NCI-H345 (cell line): Measurements from ENCODE around the gene MRPS26.
"Not testable (repeated sequence)": the region's sequence is repeated elsewhere in the genome, so short reads cannot be mapped to it uniquely, and the experiment has no call there.

Experiments used
- DNase-seq: peaks from one replicate; lab custom pipeline; 2025; lab: John Stamatoyannopoulos, UW

The MRPS26 gene

DNA sequence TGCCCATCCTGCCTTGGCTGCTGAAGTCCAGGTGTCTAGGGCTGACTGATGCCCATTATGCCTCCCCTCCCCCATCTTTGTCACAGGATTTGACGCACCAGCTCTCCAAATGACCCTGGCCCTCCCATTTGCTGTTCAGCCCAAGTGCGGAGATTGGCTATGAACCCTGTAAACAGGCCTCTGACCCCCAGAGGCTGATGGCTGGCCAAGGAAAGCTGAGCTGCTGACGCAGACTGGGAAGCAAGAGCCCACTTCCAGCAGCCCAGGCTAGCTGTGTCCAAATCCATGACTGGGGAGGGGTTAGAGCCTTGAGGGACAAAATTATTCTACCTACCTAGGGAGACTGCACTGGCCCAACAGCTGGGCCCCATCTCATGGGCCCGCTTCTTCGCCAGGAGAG lies 3.2 kb upstream of the MRPS26 start:
- DNase-seq, result no peak

DNA sequence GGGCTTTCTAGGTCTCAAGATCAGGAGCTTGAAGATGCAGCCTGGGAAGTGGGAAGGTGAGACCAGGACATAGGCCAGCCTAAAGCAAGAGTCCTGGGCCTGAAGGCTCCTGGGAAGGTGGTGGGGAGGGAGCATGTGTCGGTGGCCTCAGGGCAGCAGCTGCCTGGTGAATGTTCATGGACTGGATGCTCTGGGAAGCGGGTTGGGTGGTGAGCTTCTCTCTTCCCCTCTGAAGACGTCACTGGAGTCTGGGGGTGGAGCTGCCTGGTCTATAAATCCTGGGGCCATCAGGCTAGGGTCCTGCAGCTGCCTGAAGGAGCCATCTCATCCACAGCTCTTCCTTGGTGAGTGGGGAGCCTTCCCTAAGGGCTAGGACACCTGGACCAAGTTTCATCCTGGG lies 2.5 kb upstream of the MRPS26 start, which contains the start of gene GNRH2:
Gene GNRH2, plus strand, starts transcription at position 301 of the 400 bp plus-strand sequence. CDS start 793 bp downstream, outside the sequence.
- DNase-seq, result no peak

DNA sequence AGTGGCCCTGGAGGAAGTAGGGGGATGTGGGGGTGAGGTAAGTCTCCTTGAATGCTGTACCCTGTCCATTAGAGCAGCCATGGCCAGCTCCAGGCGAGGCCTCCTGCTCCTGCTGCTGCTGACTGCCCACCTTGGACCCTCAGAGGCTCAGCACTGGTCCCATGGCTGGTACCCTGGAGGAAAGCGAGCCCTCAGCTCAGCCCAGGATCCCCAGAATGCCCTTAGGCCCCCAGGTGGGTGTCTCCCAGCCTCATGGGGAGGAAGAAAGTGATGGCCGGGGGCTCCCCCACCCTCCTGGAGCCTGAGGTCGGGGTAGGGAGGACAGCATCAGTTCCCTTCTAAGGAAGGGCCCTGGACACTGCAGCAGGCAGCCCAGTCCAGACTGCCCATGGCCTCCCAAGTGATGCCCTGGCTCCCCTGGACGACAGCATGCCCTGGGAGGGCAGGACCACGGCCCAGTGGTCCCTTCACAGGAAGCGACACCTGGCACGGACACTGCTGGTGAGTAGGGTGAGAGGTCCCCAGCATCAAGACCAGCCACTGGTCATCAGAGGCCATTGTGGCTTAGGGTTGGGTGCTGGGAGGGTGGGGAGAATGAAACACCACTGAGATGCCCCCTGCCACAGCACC lies 1.4 kb upstream of the MRPS26 start:
- DNase-seq, result no peak

DNA sequence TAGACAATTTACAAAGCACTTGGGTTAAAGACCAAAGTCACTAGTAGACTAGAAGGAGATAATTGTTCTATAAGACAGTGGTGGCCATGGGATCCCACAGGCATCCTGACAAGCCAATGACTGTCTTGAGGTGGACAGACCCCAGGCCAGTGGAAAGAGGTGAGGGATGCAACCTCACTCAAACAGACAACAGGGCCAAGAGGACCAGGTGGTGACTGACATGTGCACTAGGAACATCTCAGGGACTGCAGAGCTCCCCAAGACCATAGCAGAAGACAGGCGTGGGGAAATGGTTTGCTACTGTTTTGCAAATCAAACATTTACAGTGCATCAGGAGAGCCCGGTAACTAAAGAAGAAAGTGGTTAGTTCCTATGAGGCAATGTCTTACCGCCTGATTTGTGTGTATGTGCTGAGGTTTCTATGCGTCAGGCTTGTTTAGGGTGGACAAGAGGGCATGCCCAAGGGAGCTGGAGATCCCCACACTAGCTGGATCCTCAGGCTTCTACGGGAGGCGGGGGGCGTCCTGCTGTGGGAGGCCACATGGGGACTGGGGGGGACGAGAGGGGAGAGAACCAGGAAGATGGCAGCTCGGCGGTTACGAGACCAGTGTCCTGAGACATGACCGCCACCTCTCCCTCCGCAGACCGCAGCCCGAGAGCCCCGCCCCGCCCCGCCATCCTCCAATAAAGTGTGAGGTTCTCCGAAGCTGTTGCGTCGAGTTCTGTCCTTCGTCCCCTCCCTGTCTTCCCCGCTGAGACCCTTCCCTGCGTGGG lies 623 bp upstream of the MRPS26 start:
- peak; percentile 82 for DNase-seq

DNA sequence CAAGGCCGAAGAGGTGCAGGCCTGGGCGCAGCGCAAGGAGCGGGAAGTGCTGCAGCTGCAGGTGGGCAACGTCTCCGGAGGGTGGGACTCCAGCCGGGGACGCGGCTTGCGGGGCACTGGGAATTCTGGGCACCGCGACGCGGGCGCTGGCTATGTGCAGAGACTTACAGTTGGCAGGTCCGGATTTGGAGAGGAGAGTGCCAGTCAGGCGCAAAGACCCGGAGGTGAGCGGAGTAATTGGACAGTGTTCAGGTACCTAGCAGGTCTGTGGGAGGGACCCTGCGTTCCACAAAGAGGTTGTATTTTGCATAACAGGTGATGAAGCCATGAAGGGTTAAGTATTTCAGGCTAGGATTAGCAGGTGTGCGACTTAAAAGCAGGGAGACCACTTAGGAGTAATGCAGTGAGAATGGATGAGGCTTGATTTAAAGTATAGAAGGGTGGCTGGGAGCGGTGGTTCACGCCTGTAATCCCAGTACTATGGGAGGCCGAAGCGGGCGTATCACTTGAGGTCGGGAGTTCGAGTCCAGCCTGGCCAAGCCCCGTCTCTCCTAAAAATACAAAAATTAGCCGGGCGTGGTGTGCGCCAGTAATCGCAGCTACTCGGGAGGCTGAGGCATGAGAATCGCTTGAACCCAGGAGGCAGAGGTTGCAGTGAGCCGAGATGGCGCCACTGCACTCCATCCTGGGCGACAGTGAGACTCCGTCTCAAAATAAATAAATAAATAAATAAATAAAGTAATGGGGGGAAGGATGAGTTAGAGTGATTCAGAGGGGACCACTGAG lies 1.0 kb downstream of the MRPS26 start:
- peak; percentile 86 for DNase-seq

DNA sequence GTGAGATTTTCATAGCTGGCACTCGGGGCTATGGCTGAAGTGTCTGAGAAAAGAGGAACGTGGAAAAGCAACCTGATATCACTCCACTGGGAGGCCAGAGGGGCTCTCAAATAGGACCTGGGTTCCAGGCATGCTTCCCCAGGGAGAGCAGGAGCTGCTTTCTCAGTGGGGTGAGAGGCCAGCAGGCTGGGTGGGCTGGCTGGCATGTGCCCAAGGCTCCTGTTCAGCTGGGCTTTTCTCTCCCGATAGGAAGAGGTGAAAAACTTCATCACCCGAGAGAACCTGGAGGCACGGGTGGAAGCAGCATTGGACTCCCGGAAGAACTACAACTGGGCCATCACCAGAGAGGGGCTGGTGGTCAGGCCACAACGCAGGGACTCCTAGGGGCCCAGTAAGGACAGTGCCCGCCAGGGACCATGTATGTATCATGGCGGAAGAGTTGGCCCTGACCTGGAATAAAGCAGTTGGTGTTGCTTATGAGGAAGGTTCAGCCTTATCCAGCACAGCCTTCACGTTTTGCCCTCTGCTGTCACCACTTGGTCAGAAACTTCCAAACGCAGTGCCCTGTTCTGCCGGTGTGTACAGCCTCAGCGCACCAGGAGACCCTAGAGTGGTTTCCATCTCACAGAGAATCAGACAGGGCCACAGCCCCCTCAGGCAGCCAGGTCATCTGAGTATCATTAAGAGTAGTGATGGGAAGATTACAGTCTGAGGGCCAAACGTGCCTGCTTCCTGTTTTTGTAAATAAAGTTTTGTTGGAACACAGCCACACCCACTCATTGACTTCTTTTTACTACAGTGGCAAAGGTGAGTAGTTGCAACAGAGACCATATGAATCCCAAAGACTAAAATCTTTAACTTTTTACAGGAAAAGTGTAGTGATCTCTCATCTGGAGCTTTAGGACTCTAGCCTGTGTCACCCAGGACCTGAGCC lies 1.9 kb downstream of the MRPS26 start:
- DNase-seq, result no peak

DNA sequence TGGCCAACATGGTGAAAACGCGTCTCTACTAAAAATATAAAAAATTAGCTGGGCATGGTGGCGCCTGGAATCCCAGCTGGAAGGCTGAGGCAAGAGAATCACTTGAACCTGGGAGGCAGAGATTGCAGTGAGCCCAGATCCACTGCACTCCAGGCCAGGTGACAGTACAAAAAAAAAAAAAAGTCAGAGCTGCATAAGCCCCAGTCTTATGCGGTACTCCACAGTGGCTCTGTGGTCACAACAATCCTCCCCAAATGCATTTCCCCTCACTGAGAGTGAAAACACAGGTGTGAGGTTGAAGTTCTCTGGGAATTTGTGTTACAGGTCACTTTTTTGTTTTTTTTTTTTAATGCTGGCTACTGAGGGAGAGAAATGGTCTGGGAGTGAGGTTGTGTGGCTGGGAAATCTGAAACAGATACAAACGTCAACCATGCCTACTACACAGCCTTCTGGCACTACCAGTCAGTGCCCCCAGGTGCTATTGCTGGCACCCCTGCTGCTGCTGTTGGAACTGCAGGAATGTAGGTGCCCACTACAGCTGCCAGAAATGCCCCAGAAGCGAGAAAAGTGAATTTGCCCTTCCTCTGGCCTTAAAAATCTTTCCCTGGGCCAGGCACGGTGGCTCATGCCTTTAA lies 5.7 kb downstream of the MRPS26 start:
- no peak for DNase-seq

DNA sequence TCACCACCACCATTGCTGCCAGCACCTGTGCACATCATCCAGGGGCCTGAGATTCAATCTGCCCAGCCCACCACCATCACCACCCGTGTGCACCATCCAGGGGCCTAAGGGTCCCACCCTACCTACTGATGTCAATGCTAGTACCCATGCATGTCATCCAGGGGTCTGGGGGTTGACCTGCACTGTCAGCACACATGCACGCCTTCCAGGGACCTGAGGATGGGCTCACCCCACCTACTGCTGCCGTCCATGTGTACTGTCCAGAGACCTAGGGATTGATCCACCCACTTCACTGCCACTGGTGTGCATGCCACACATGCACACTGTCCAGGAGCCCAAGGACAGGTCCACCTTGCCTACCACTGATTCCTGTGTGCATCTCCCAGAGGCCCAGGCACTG lies 13.6 kb downstream of the MRPS26 start:
- no peak for DNase-seq

DNA sequence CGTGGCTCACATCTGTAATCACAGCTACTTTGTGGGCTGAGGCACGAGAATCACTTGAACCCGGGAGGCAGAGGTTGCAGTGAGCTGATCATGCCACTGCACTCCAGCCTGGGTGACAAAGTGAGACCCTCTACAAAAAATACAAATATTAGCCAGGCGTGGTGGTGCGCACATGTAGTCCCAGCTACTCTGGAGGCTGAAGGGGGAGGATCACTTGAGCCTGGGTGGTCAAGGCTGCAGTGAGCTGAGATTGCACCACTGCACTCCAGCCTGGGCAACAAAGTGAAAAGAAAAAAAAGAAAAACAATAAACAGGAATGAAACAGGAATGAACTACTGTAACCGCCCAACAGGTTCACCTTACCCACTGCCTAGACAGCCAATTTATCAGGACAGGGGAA lies 18.3 kb downstream of the MRPS26 start:
- not testable (repeated sequence) for DNase-seq

DNA sequence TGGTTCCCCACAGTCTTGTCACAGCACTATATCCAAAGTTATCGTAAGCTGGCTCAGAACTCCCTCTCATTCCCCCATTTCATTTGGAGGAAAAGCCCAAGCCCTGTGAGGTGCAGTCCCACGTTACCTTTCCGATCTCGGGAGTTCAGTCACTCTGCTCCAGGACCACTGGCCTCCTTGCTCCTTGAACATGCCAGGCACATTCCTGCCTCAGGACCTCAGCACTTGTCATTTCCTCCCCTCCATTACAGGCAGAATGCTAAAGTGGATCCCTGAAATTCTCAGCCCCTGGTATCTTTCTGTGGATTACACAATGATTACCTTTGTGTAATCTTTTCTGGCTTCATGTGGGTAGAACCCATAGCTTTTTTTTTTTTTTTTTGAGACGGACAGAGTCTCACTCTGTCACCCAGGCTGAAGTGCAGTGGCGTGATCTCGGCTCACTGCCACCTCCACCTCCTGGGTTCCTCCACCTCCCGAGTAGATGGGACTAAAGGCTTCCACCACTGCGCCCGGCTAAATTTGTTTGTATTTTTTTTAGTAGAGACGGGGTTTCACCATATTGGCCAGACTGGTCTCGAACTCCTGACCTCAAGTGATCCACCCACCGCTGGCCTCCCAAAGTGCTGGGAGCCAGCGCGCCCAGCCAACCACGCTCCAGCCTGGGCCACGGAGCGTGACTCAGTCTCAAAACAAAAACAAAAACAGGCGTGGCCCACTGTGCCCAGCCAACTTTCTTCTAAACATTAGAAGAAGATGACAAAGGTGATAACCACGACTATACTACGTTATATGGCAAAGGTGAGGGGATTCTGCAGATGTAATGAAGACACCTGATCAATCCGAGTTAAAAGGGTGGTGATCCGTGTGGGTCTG lies 21.5 kb downstream of the MRPS26 start:
- DNase-seq, result no peak

DNA sequence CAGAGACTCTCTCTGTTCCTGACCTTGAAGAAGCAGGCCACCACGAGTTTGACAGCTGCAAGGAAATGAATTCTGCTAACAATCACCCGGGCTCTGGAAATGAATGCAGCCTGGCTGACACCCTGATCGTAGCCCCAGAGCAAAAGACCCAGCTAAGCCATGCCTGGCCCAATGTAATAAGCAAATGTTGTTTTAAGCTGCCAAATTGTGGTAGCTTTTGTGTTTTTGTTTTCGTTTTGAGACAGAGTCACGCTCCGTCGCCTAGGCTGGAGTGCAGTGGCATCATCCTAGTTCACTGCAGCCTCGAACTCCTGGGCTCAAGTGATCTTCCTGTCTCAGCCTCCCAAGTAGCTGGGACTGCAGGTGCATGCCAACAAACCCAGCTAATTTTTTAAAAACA lies 22.2 kb downstream of the MRPS26 start:
- peak; percentile 36 for DNase-seq

DNA sequence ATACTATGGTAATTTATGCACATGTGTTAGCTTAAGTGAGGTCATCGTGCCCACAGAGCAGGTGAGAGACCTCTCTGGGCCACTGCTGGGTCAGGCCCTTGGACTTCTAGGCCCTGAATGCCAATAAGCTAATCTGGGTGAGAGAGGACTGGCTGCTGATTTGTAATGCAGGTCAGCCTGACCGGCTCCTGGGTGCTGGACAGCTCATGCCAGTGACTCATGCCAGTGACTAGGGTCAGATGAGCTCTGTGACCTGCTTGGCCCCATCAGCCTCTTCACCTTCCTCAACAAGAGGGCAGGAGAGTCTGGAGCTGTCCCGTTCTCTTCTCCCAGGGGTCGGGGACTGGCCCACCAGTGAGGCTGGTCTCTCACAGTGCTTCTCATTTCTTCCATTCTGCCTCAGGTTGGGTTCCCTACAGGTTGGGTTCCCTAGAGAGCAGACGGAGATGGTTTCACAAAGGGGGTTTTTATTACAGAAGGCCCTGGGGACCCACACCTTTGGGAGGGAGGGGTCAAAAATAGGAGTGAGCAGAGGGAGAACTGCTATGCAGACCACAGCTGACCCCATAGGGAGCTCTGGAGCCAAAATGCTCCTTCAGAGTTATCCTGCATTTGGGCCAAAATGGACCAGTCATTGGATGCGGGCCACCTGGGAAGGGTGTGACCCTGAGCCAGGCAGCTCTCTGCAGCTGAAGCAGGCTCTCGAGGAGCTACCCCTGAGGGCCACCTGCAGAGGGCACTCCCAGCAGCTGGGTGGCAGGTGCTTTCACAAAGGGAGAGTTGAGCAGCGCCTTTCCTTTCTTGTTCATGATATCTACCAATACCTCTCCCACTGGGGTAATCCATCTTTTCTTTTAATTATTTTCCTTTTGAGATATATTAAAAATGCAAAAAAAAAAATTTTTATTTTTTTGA lies 23.4 kb downstream of the MRPS26 start:
- DNase-seq, result peak; percentile 93

DNA sequence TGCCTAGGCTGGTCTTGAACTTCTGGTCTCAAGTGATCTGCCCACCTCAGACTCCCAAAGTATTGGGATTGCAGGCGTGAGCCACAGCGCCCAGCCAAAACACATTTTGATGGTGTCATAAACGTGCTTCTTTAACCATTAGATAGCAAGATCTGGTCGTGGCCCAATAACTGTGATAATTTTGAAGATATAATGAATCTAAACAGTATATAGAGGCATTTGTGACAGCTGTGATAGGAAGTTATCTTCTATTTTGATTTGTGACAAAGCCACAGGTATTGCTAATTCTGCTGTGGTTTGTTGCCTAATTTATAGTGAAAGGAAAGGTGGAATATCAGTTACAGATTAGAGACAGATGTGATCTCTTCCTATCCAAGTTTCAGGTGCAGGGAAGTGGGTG lies 24.9 kb downstream of the MRPS26 start:
- no peak for DNase-seq

DNA sequence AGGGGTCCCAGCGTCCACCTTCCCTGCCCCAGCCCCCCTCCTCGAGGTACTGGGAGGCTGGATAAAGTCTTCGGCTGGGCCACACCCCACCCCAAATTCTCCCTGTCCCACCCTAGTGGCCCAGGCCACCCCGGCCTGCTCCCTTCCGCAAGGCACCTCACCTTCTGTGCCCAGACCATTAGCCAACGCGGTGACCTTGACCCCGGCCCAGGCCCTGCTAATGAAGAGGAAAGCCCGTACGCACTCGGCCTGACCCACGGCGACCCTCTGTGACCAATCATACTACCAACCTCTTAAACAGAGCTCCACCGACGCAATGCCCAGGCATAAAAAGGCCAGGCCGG lies 25.4 kb downstream of the MRPS26 start:
- DNase-seq, result no peak

DNA sequence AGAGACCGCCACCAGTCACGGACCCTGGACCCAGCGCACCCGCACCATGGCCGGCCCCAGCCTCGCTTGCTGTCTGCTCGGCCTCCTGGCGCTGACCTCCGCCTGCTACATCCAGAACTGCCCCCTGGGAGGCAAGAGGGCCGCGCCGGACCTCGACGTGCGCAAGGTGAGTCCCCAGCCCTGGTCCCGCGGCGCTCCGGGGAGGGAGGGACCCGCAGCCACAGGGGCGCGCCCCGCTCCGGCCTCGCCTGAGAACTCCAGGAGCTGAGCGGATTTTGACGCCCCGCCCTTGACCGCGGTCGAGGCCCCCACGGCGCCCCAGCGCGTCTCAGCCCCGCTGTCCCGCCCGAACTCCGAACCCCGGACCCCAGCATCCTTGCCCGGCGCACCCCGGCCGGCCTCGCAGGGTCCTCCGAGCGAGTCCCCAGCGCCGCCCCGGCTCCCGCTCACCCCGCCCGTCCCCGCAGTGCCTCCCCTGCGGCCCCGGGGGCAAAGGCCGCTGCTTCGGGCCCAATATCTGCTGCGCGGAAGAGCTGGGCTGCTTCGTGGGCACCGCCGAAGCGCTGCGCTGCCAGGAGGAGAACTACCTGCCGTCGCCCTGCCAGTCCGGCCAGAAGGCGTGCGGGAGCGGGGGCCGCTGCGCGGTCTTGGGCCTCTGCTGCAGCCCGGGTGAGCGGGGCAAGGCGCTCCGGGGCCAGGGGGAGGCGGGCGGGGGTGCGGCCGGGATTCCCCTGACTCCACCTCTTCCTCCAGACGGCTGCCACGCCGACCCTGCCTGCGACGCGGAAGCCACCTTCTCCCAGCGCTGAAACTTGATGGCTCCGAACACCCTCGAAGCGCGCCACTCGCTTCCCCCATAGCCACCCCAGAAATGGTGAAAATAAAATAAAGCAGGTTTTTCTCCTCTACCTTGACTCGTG lies 26.0 kb downstream of the MRPS26 start, which contains the start of gene OXT:
Gene OXT, plus strand, starts transcription at position 11 of the 920 bp plus-strand sequence. Its CDS starts 36 bp downstream, at position 47.
- no peak for DNase-seq

DNA sequence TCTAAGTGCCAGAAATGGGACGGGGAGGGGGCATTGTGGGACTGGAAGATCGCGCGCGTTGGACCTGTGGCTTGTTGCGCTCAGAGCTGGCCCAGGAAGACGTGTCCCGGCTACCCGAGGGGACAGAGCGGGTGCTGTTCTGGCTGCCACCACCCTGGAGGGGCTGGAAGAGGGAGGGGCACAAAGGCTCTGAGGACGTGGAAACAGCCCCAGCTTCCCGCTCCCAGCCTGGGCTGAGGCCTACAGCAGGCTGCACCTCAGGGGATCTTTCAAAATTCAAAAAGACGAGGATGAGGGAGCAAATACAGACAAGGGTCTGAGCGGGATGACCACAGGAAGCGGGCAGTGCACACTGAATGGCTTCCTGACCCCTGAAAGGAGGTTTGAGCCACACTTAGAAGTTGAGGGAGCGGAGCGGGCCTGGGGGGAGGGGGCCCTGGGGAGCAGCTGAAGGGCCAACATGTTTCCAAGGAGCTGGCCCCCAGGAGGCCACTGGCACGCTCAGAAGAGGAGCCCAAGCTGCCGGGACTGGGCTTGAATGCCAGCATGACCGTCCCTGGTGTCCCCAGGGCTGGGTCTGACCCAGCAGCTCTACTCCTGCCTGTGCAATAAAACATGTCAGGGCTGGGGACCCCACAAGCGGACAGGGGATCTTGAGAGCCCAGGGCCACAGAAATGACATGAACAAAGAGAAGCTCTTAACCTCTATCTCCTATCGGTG lies 26.8 kb downstream of the MRPS26 start:
- DNase-seq, result no peak

DNA sequence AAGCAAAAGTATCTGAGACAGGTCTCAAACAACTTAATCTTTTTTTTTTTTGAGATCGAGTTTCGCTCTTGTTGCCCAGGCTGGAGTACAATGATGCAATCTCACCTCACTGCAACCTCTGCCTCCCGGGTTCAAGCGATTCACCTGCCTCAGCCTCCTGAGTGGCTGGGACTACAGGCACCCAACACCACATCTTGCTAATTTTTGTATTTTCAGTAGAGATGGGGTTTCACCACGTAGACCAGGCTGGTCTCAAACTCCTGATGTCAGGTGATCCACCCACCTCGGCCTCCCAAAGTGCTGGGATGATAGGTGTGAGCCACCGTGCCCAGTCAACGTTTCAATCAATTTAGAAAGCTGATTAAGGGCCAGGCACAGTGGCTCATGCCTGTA lies 27.4 kb downstream of the MRPS26 start:
- not testable (repeated sequence) for DNase-seq
